ENCODE data around the gene NRIP2.

NRIP2 gene

DNA sequence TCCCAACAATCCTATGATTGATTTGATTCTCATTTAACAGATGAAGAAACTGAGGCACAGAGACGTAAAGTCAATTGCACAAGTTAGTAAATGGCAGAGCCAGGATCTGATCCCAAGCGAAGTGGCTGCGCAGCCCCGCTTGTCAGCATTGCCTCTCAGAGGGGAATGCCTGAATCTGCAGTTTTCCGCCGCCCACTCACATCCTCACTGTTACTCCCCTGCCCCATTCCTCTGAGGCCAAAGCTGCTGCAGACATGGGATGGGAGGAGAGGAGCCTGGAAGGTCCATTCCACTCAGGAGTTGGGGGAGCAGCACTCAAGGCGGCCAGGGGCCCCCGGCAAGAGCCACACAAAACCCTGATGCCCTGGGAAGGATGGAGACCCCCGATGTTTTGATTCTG lies 1.0 kb downstream of the NRIP2 start:
- no peak overlapping the region for H3K4me3 ChIP-seq (replicated peaks; ENCODE audit: insufficient read depth, low read length)
- no peak overlapping the region for H3K27ac ChIP-seq (replicated peaks)
- DNase-seq (ENCODE audit: low read depth in 1 of 2, low spot score in 1 of 2): no peak
- no peaks in the 10 kb centered on the region for H3K27me3 ChIP-seq (ENCODE audit: insufficient read depth, poor library complexity, severe bottlenecking)
- no peak for TF ChIP-seq SPI1 (IDR thresholded peaks at IDR 0.05; ENCODE audit: borderline replicate concordance, low read depth)
- TF ChIP-seq, protein P1, sequence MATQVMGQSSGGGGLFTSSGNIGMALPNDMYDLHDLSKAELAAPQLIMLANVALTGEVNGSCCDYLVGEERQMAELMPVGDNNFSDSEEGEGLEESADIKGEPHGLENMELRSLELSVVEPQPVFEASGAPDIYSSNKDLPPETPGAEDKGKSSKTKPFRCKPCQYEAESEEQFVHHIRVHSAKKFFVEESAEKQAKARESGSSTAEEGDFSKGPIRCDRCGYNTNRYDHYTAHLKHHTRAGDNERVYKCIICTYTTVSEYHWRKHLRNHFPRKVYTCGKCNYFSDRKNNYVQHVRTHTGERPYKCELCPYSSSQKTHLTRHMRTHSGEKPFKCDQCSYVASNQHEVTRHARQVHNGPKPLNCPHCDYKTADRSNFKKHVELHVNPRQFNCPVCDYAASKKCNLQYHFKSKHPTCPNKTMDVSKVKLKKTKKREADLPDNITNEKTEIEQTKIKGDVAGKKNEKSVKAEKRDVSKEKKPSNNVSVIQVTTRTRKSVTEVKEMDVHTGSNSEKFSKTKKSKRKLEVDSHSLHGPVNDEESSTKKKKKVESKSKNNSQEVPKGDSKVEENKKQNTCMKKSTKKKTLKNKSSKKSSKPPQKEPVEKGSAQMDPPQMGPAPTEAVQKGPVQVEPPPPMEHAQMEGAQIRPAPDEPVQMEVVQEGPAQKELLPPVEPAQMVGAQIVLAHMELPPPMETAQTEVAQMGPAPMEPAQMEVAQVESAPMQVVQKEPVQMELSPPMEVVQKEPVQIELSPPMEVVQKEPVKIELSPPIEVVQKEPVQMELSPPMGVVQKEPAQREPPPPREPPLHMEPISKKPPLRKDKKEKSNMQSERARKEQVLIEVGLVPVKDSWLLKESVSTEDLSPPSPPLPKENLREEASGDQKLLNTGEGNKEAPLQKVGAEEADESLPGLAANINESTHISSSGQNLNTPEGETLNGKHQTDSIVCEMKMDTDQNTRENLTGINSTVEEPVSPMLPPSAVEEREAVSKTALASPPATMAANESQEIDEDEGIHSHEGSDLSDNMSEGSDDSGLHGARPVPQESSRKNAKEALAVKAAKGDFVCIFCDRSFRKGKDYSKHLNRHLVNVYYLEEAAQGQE (IDR thresholded peaks at IDR 0.05; ENCODE audit: insufficient replicate concordance, low read depth): no peak
- TF ChIP-seq, protein P2, sequence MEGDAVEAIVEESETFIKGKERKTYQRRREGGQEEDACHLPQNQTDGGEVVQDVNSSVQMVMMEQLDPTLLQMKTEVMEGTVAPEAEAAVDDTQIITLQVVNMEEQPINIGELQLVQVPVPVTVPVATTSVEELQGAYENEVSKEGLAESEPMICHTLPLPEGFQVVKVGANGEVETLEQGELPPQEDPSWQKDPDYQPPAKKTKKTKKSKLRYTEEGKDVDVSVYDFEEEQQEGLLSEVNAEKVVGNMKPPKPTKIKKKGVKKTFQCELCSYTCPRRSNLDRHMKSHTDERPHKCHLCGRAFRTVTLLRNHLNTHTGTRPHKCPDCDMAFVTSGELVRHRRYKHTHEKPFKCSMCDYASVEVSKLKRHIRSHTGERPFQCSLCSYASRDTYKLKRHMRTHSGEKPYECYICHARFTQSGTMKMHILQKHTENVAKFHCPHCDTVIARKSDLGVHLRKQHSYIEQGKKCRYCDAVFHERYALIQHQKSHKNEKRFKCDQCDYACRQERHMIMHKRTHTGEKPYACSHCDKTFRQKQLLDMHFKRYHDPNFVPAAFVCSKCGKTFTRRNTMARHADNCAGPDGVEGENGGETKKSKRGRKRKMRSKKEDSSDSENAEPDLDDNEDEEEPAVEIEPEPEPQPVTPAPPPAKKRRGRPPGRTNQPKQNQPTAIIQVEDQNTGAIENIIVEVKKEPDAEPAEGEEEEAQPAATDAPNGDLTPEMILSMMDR (IDR thresholded peaks at IDR 0.05; ENCODE audit: insufficient read depth, low read length): no peak
- no peak for TF ChIP-seq GABPA (IDR thresholded peaks at IDR 0.05; ENCODE audit: low read depth)
- TF ChIP-seq POLR2AphosphoS5 (IDR thresholded peaks at IDR 0.05; ENCODE audit: low read depth): no peak

DNA sequence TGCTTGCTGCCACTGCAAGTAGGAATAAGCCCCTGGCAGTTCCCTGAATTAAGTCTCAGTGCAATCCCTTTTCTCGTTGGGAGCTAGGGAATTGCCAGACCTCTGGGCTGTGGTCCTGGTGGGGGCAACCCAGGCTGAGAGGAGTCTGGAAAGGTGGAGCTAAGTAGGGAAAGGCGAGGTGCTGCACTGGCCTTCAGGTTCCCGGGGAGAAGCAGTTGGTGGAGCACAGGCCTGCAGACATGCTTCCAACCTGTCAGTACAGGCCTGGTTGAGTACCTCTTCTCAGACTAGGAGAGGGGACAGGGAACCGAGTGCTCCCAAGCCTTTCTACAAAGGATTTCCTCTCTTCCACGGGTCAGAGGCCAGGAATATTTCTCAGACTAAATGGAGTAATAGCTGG lies 1.5 kb downstream of the NRIP2 start:
- no peak for TF ChIP-seq SPI1 (IDR thresholded peaks at IDR 0.05; ENCODE audit: borderline replicate concordance, low read depth)
- TF ChIP-seq, protein P2 (IDR thresholded peaks at IDR 0.05; ENCODE audit: insufficient read depth, low read length): no peak
- TF ChIP-seq, protein P1 (IDR thresholded peaks at IDR 0.05; ENCODE audit: insufficient replicate concordance, low read depth): no peak
- no peak for TF ChIP-seq POLR2AphosphoS5 (IDR thresholded peaks at IDR 0.05; ENCODE audit: low read depth)
- no peak for TF ChIP-seq GABPA (IDR thresholded peaks at IDR 0.05; ENCODE audit: low read depth)
- Histone ChIP-seq H3K4me3 (replicated peaks; ENCODE audit: insufficient read depth, low read length) (no peak overlapping the region), H3K27ac (replicated peaks) (no peak overlapping the region), H3K27me3 (ENCODE audit: insufficient read depth, poor library complexity, severe bottlenecking) (no peaks in the 10 kb centered on the region)
- no peak for DNase-seq (ENCODE audit: low read depth in 1 of 2, low spot score in 1 of 2)

DNA sequence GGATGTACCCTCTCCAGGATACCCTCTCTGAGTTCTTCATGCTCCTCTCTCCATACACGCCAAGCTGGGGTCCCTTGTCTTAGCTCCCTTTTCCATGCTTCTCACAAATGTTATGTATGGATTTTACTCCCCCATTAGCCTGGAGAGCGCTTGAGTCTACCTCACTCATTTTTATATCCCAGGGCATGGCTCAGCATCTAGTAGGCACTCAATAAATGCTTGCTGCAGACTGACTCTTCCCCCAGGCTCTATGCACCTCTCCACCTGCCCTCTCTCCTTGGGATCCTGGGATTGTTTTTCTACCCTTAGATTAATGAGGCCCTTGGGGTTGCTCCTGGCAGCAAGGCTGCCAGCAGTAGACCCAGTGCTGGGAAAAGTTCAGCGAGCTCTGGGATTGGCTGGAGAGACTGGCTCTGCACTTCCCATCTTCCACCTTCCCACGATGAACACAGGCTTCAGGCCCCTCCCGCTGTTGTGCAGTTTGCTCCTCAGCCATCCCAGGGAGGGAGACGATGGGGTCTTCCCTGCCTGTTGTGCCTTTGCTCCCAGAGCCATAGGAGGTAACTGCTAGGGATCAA lies 2.2 kb downstream of the NRIP2 start:
- H3K27me3 ChIP-seq (ENCODE audit: insufficient read depth, poor library complexity, severe bottlenecking): no peaks in the 10 kb centered on the region
- H3K4me3 ChIP-seq (replicated peaks; ENCODE audit: insufficient read depth, low read length): no peak overlapping the region
- DNase-seq (ENCODE audit: low read depth in 1 of 2, low spot score in 1 of 2): no peak
- H3K27ac ChIP-seq (replicated peaks): no peak overlapping the region
- TF ChIP-seq SPI1 (IDR thresholded peaks at IDR 0.05; ENCODE audit: borderline replicate concordance, low read depth) (no peak), GABPA (IDR thresholded peaks at IDR 0.05; ENCODE audit: low read depth) (no peak), POLR2AphosphoS5 (IDR thresholded peaks at IDR 0.05; ENCODE audit: low read depth) (no peak)
- TF ChIP-seq, protein P2 (IDR thresholded peaks at IDR 0.05; ENCODE audit: insufficient read depth, low read length): no peak
- TF ChIP-seq, protein P1 (IDR thresholded peaks at IDR 0.05; ENCODE audit: insufficient replicate concordance, low read depth): no peak

All from HL-60 (cell line).